Epithelial cell of esophagus (primary cell): ENCODE data around the gene DDX27.
A peak's percentile ranks its signal among the peaks of the same experiment; 100 is the strongest.

Experiments
- DNase-seq: peaks from one replicate; pipeline ENCODE4 v3.0.0; 2010; ENCODE audit warnings: low read depth
- H3K4me3 ChIP-seq: 2 replicates; pipeline ENCODE4 v1.5.1; 2011; ENCODE audit warnings: mild to moderate bottlenecking, low read length, control low read depth
- TF ChIP-seq, protein P1 (sequence below): IDR thresholded peaks from 2 replicates; pipeline ENCODE4 v1.5.1; 2011; ENCODE audit warnings: low read depth, mild to moderate bottlenecking, low read length, control low read depth, inconsistent platforms; ENCODE audit not compliant: insufficient read depth; ENCODE audit errors: missing control alignments

The DDX27 gene

DNA sequence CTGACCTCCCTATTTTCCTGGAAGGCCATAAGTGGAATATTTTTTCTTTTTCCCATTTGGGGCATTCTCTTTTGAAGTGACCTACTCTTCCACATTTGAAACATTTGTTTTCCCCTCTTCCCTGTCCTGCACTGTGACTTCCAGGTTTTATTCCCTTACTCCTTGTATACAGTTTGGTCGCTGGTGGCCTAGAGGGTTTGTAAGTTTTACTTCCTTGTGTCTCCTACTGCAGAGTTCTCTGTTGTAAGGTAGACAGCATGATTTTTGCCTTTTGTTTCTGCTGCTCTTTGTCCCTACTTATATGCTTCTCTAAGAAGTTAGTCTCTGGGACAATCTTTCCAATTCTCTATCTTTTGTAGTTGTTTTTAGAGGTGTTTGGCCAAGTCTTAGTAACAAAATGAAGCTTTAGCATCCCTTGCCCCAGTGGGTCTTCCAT is 66.0 kb downstream of the DDX27 start:
- TF ChIP-seq, protein P1, sequence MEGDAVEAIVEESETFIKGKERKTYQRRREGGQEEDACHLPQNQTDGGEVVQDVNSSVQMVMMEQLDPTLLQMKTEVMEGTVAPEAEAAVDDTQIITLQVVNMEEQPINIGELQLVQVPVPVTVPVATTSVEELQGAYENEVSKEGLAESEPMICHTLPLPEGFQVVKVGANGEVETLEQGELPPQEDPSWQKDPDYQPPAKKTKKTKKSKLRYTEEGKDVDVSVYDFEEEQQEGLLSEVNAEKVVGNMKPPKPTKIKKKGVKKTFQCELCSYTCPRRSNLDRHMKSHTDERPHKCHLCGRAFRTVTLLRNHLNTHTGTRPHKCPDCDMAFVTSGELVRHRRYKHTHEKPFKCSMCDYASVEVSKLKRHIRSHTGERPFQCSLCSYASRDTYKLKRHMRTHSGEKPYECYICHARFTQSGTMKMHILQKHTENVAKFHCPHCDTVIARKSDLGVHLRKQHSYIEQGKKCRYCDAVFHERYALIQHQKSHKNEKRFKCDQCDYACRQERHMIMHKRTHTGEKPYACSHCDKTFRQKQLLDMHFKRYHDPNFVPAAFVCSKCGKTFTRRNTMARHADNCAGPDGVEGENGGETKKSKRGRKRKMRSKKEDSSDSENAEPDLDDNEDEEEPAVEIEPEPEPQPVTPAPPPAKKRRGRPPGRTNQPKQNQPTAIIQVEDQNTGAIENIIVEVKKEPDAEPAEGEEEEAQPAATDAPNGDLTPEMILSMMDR: no peak
- H3K4me3 ChIP-seq: no peak overlapping the region
- DNase-seq: no peak

DNA sequence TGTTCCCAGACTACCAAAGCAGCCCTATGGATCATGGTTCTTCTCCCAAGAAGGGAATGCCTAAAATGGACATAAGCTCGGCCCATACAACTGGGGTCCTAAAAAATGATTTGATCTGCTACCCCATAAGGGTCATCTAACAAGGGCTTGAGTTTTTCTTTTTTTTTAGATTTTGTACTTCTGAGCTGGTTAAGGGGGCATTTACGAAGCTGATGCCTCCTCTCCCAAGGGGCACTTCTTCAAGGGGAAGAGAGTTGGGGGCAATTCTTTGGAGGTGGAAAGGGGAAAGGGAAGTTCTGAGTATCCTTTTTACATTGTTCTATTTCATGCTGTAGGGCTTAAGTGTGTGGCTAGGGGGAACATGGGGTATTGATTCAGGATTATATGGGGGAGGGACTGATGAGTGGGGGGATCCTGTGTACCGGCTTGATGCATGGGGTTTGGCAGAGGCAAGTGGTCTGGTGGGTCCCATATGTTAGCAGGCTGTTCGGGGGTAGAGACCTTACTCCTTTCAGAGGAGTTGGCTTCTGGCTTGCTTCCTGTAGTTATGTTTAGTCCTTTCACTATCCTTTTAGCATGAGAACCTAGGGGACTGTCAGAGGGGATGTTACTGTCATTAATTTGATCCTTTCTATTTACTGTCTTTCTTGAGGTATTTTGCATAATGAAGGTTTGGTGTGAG is 66.7 kb downstream of the DDX27 start:
- DNase-seq: no peak
- no peak overlapping the region for H3K4me3 ChIP-seq
- TF ChIP-seq, protein P1: no peak

DNA sequence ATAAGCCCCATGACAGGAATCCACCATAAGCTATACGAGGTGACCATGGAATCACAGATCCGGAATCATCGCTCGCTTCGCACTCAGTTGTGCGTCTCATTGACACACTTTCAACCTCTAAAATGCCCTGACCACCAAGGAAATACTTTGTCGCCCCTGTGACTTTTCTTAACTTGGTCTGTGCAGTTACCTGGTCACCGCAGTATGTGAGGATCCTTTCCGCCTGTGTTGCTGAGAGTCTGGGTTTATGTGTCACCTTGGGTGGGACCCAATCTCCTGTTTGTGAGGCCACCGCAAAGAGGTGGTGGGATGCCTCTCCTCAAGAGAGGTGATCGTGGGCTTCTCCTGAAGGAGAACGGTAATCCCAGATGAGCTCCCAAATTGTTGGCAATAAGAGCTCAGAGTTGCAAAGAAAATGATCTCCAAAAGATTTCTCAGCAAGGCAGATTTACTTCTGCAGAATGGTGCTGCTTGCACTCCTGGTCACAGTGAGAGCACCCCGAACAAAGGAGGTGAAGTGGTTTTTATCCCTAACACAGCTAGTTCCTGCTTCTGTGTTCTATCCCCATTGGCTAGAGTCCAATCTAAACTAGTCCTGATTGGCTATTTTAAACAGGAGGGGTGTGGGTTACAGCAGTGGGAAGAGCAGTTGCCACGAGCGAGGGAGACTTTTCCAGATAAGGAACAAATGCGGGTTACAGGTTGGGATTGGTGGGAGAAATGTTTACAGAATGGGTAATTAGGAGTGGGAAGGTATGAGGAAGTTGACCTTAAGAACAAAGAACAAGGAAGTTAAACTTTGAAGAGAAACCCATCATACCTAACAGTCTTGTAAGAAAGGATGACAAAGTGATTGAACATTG is 67.7 kb downstream of the DDX27 start:
- TF ChIP-seq, protein P1: no peak
- DNase-seq: peak; percentile 88
- no peak overlapping the region for H3K4me3 ChIP-seq

DNA sequence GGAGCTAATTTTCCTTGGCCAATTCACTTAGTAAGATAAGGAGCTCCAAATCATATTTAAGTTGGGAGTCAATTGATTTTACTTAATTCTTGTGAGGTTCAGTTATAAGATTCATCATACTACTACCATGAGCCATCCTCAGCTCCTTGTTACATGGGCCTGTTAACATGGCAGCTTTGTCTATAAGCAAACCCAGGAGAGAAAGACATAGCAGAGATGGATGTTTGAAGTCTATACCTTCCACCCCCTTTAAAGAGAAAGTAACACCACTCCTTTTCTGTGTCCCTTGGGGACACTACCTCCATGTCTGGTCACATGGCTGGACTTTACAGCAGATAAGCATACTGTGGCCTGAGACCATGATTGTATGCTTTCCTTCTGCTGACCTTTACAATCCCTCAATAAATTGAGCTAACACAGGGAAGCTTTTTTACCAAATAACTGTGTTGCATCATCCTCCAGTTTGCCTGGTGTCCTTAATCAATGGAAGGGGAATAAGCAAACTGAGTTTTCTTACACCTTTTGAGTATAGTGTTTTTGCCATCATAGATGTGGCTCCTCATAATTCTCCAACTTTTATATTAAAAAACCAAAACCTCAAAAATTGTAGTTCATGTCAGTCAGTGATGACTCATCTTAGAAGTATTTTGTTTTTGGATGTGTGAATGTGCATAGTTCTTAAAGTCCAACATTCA is 68.5 kb downstream of the DDX27 start:
- no peak for DNase-seq
- no peak overlapping the region for H3K4me3 ChIP-seq
- TF ChIP-seq, protein P1: no peak

DNA sequence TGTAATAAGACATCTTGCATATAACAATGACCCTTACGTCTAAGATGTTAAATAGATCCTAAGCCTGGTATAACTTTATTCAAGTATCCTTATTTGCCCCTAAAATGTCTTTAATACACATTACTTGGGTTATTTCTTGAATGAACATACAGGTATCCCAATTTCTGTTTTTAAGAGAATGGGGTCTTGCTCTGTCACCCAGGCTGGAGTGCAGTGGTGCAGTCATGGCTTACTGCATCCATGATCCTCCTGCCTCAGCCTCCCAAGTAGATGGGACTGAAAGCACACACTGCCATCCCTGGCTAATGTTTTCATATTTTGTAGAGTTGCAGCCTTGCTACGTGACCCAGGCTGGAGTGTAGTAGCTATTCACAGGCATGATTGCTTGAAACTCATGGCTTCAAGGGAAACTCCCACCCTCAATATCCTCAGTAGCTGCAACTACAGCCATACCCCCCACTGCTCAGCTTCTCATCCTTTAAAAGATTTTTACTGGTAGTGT is 69.1 kb downstream of the DDX27 start:
- no peak for DNase-seq
- no peak overlapping the region for H3K4me3 ChIP-seq
- TF ChIP-seq, protein P1: no peak

DNA sequence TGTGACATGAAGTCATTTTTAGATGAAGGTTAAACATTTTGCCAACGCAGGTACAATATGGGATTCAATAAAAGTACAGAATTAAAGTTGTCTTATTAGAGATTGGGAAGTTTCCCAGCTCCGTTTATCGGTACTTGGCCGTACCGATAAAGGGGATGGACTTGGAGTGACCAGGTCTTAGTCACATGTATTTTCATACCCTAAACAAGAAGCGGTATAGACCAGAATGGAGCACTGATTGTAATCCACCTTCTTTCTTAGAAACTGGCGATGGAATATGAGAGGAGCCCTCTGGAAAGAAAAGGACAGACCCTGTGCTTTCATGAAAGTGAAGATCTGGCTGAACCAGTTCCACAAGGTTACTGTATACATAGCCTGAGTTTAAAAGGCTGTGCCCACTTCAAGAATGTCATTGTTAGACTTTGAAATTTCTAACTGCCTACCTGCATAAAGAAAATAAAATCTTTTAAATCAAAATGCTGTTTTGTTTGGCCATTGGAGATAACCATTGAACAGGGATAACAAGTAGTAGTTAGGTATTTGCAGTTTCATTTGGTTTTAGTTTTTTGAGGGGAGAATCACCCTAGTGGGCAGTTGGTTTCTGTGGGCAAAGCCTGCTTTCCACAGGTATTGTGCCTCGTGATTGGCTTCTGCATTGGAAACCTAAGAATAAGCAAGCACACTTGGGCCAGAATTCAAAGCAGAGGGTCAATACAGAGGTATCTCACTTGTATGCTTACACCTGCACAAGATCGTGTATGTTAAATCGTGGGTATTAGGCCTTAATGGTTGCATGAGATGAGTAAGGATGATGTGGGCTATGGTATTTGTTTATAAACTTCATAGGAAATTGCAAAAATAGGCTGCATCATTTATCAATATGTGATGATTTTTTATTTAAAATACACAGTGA is 69.8 kb downstream of the DDX27 start:
- no peak overlapping the region for H3K4me3 ChIP-seq
- peak; percentile 68 for DNase-seq
- TF ChIP-seq, protein P1: no peak
